Memory B cell (primary cell): ENCODE results near the gene NRXN2.
"Not testable (repeated sequence)": the region's sequence is repeated elsewhere in the genome, so short reads cannot be mapped to it uniquely, and the experiment has no call there.

ENCODE experiments used
- ATAC-seq: fragments of 150-1000 bp; cut with Tn5 transposase; 2 replicates; pipeline ENCODE4 v1.10.0; 2021; ENCODE audit warnings: low read depth, mild to moderate bottlenecking, moderate library complexity
- DNase-seq, 2 donors: peaks; one replicate each; pipeline ENCODE4 v3.0.0; 2022; ENCODE audit warnings: low spot score in 2 of 2
- H3K27ac Mint-ChIP-seq: one replicate; pipeline ENCODE4 v1.8.0; 2022; ENCODE audit warnings: mild to moderate bottlenecking, moderate library complexity, mixed read lengths
- H3K27me3 Mint-ChIP-seq: one replicate; pipeline ENCODE4 v1.8.0; 2022; ENCODE audit warnings: mixed read lengths
- H3K36me3 Mint-ChIP-seq: one replicate; pipeline ENCODE4 v1.8.0; 2022; ENCODE audit warnings: mild to moderate bottlenecking, mixed read lengths
- H3K4me1 Mint-ChIP-seq: one replicate; pipeline ENCODE4 v1.8.0; 2022; ENCODE audit warnings: mixed read lengths
- H3K4me3 Mint-ChIP-seq: one replicate; pipeline ENCODE4 v1.8.0; 2022; ENCODE audit warnings: mild to moderate bottlenecking, moderate library complexity, mixed read lengths
- H3K9me3 Mint-ChIP-seq: one replicate; pipeline ENCODE4 v1.8.0; 2022; ENCODE audit warnings: mixed read lengths

NRXN2 gene

GRCh38 chr11:64595922-64596321, 127.1 kb downstream of the NRXN2 start:
- not testable (repeated sequence) for H3K4me1 Mint-ChIP-seq, H3K27me3 Mint-ChIP-seq, ATAC-seq, DNase-seq, H3K4me3 Mint-ChIP-seq, H3K9me3 Mint-ChIP-seq, H3K27ac Mint-ChIP-seq, H3K36me3 Mint-ChIP-seq

- H3K4me3 Mint-ChIP-seq, result no peak overlapping the region
- DNase-seq (no peak), ATAC-seq (no peak)
- no peaks in the 10 kb centered on the region for H3K4me1 Mint-ChIP-seq
- H3K27me3 Mint-ChIP-seq, result peaks cover 5% of the 10 kb centered on the region
- H3K27ac Mint-ChIP-seq, result no peak overlapping the region
- H3K9me3 Mint-ChIP-seq, result peaks cover 1% of the 10 kb centered on the region
- H3K36me3 Mint-ChIP-seq, result no peaks in the 10 kb centered on the region
These were observed 128.6 kb downstream of the NRXN2 start for GRCh38 chr11:64594159-64594939.

DNA sequence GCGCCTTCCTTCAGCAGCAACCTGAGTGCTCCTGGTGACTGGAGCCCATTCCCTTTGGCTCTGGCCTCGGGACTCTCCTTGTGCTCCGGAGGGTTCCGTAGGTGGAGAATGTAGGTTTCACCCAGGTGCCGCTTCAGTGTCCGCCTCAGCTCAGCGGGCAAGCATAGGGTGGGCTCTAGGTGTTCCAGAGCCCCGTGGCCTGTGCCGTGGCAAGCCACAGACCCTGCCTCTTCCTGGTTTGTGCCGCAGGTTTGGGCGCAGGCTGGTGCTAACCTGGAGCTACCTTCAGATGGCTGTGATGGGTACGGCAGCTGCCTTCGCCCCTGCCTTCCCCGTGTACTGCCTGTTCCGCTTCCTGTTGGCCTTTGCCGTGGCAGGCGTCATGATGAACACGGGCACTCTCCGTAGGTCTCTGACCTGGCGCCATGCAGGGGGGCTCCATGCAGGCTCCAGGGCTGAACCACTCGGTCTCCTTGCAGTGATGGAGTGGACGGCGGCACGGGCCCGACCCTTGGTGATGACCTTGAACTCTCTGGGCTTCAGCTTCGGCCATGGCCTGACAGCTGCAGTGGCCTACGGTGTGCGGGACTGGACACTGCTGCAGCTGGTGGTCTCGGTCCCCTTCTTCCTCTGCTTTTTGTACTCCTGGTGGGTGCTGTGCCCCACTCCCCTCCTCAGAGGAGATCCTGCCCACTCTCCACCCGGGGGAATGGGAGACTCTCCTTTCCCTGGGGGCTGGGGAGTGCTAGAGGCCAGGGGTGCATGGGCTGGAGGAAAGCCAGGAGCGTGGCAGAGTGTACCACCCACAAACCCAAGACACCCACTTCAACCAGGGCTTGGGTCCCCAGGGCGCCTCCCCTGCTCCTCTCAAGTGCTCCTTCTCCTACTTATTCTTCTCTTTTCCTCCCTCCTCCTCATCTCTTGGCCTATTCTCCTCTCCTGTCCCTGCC, 129.6 kb downstream of the NRXN2 start:
- H3K27me3 Mint-ChIP-seq, result peaks cover 10% of the 10 kb centered on the region

DNA sequence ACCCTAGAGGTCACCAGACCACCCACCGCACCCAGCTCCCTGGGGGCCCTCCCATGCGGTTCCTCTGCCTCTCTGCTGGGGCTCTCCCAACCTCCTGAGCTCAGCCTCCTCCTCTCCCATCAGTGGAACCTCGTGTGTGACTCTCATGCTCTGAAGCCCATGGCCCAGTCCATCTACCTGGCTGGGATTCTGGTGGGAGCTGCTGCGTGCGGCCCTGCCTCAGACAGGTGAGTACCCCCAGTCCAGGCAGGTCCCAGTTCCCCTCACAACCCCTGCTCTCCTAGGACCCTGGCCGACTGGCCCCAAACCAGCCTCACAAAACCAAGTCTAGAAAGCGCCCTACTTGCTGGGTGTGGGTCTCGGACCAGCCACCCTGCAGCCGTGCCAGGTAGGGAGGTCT, 130.3 kb downstream of the NRXN2 start:
- Mint-ChIP-seq H3K36me3 (peaks cover 10% of the 10 kb centered on the region), H3K9me3 (peaks cover 14% of the 10 kb centered on the region), H3K4me3 (no peak overlapping the region), H3K4me1 (no peaks in the 10 kb centered on the region), H3K27ac (no peak overlapping the region), H3K27me3 (peaks cover 18% of the 10 kb centered on the region)
- no peak for DNase-seq
- ATAC-seq, result no peak

More for the DNA sequence above, 129.6 kb downstream of the NRXN2 start:
- Mint-ChIP-seq H3K4me3 (no peak overlapping the region), H3K9me3 (peaks cover 7% of the 10 kb centered on the region), H3K27ac (no peak overlapping the region), H3K36me3 (peaks cover 2% of the 10 kb centered on the region), H3K4me1 (no peaks in the 10 kb centered on the region)
- ATAC-seq (no peak), DNase-seq (no peak)

- peaks cover 14% of the 10 kb centered on the region for H3K9me3 Mint-ChIP-seq
- no peak for ATAC-seq
- H3K27ac Mint-ChIP-seq, result no peak overlapping the region
- peaks cover 10% of the 10 kb centered on the region for H3K36me3 Mint-ChIP-seq
- no peaks in the 10 kb centered on the region for H3K4me1 Mint-ChIP-seq
- no peak for DNase-seq
- H3K27me3 Mint-ChIP-seq, result peaks cover 17% of the 10 kb centered on the region
- no peak overlapping the region for H3K4me3 Mint-ChIP-seq
These were observed 130.8 kb downstream of the NRXN2 start for GRCh38 chr11:64592234-64592615.

DNA sequence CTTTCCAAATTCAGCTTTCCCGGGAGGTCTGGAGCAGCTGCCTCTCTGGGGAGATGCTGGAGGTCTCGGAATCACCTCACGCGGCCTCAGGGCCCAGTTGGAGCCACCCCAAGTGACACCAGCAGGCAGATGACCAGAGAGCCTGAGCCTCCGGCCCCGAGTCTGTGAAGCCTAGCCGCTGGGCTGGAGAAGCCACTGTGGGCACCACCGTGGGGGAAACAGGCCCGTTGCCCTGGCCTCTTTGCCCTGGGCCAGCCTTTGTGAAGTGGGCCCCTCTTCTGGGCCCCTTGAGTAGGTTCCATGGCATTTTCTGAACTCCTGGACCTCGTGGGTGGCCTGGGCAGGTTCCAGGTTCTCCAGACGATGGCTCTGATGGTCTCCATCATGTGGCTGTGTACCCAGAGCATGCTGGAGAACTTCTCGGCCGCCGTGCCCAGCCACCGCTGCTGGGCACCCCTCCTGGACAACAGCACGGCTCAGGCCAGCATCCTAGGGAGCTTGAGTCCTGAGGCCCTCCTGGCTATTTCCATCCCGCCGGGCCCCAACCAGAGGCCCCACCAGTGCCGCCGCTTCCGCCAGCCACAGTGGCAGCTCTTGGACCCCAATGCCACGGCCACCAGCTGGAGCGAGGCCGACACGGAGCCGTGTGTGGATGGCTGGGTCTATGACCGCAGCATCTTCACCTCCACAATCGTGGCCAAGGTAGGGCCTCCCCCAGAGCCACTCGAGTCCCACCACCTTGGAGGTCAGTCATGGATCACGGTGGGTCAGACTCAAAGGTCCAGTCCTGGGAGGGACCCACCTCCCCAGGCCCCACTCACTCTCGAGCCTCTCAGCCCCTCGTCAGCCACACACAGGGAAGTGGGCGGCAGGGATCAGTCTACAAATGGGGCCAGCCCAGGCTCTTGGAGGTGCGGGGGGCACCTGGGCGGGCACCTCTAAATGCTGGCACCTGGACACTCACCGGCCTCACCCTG, 131.5 kb downstream of the NRXN2 start:
- H3K9me3 Mint-ChIP-seq, result peaks cover 14% of the 10 kb centered on the region
- no peaks in the 10 kb centered on the region for H3K4me1 Mint-ChIP-seq
- peaks cover 10% of the 10 kb centered on the region for H3K36me3 Mint-ChIP-seq
- H3K27ac Mint-ChIP-seq, result no peak overlapping the region
- peaks cover 19% of the 10 kb centered on the region for H3K27me3 Mint-ChIP-seq
- DNase-seq, result no peak
- no peak for ATAC-seq
- no peak overlapping the region for H3K4me3 Mint-ChIP-seq

- Mint-ChIP-seq H3K27ac (no peak within 1 kb of the TSS), H3K4me3 (no peak within 1 kb of the TSS), H3K9me3 (peaks cover 14% of the 10 kb centered on the region), H3K4me1 (no peaks in the 10 kb centered on the region), H3K27me3 (peaks cover 21% of the 10 kb centered on the region), H3K36me3 (peaks cover 10% of the 10 kb centered on the region)
- ATAC-seq (no peak), DNase-seq (no peak)
These were observed 132.2 kb downstream of the NRXN2 start, which contains the start of gene SLC22A12 for GRCh38 chr11:64590763-64591221. Gene SLC22A12 (plus strand): TSS chr11:64591220. CDS start chr11:64591557, 337 bp downstream.

DNA sequence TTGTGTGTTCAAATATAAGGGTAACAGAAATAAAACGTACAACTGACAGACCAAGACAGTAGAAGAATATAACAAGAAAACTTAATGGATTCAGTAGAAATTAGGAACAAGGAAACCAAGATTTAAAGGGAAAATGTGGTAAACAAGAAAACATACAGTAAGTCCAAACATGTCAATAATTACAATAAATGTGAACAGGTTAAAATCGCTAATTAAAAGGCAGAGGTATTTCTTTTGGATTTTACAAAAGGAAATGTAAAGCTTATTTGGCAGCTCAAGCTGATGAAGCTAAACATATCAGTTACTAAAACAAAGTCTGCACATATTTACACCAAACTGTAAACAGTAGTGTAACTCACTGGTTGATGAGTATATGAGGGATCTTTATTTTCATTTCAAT, 134.3 kb downstream of the NRXN2 start:
- Mint-ChIP-seq H3K4me1 (no peaks in the 10 kb centered on the region), H3K27ac (no peak overlapping the region), H3K27me3 (peaks cover 27% of the 10 kb centered on the region), H3K4me3 (no peak overlapping the region), H3K9me3 (peaks cover 14% of the 10 kb centered on the region), H3K36me3 (peaks cover 10% of the 10 kb centered on the region)
- ATAC-seq (no peak), DNase-seq (no peak)

- H3K36me3 Mint-ChIP-seq, result peaks cover 10% of the 10 kb centered on the region
- no peak overlapping the region for H3K27ac Mint-ChIP-seq
- no peak for ATAC-seq
- no peak for DNase-seq
- H3K27me3 Mint-ChIP-seq, result peaks cover 26% of the 10 kb centered on the region
- no peak overlapping the region for H3K4me3 Mint-ChIP-seq
- H3K9me3 Mint-ChIP-seq, result peaks cover 14% of the 10 kb centered on the region
- no peaks in the 10 kb centered on the region for H3K4me1 Mint-ChIP-seq
These were observed 136.6 kb downstream of the NRXN2 start for GRCh38 chr11:64586366-64586765.

- Mint-ChIP-seq H3K27ac (no peak overlapping the region), H3K36me3 (peaks cover 10% of the 10 kb centered on the region), H3K9me3 (peaks cover 14% of the 10 kb centered on the region), H3K4me1 (no peaks in the 10 kb centered on the region), H3K27me3 (peaks cover 27% of the 10 kb centered on the region), H3K4me3 (no peak overlapping the region)
- no peak for DNase-seq
- no peak for ATAC-seq
These were observed 137.8 kb downstream of the NRXN2 start for GRCh38 chr11:64585150-64585549.

DNA sequence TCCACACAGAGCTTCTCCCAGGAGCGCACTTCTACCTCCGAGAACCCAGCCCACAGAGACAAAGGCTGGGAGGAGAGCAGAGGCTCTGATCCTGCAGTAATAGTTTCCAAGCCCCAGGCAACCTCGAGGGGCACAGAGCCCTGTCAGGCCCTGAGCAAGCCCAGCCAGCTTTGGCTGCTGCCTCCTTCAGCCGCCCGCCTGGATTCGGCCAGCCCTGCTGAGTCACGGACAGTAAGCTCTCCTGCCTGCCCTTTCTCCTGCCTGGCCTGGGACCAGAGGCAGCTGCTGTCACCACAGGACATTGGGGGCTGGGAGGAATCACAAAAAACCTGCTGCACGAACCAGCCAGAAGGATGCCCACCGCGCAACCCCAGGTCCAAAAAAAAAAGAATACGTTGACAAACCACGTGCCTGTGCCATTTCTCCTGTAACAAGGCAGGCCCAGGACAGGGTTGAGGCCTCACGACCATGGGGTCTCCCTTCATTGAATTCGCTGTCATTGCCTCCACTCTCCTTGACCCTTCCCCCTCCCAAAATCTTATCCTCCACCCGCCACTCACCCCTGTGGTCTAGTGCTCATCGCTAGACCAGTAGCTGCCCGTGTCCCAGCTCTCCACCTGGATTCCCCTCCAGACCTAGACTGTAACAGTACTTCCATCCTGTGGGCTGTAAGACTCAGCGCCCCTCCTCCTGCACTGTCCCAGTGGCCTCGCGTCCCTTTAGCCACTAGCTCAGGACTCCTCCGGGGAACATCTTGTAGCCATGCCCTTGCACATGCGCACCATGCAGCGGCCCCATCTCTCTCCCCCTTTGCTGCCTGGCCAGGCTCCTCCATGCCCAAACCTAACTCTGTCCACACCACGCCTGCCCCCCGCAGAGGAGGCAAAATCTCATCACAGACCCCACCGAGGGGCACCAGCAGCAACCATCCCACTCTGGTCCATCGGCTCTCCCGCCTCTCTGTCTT, 139.4 kb downstream of the NRXN2 start:
- no peaks in the 10 kb centered on the region for H3K4me1 Mint-ChIP-seq
- H3K27ac Mint-ChIP-seq, result no peak overlapping the region
- peaks cover 9% of the 10 kb centered on the region for H3K36me3 Mint-ChIP-seq
- H3K27me3 Mint-ChIP-seq, result peaks cover 26% of the 10 kb centered on the region
- DNase-seq, result no peak
- H3K4me3 Mint-ChIP-seq, result no peak overlapping the region
- ATAC-seq, result no peak
- H3K9me3 Mint-ChIP-seq, result peaks cover 9% of the 10 kb centered on the region

GRCh38 chr11:64582885-64583284, 140.1 kb downstream of the NRXN2 start:
- ATAC-seq, result no peak
- Mint-ChIP-seq H3K4me1 (no peaks in the 10 kb centered on the region), H3K4me3 (no peak overlapping the region), H3K27ac (no peak overlapping the region), H3K36me3 (peaks cover 2% of the 10 kb centered on the region), H3K27me3 (peaks cover 19% of the 10 kb centered on the region), H3K9me3 (peaks cover 2% of the 10 kb centered on the region)
- no peak for DNase-seq
